Stimulated activated CD4-positive, alpha-beta T cell treated with anti-CD3 and anti-CD28 coated beads, Interleukin-12 subunit alpha, Interleukin-12 subunit beta, amount 100 ng/mL, for 4 hours (primary cell): ENCODE data around the gene ARHGAP15.

Experiments used
- DNase-seq: peaks from one replicate; pipeline ENCODE4 v3.0.0-alpha.2; 2020

The ARHGAP15 gene

DNA sequence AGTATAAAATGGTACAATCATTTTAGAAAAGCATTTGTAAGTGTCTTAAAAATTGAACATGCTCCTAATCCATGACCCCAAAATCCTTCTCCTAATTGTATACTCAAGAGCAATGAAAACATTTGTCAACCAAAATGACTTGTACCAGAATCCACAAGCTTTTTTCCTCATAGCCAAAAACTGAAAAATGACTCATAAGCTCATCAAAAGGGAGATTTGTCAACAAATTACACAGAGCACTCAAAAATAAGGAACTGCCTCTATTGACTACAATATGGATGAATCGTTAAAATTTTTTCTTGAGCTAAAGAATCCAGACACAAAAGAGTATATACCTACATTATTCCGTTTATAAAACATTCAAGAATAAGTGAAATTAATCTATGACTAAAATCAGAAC lies 544.8 kb downstream of the ARHGAP15 start:
- no peak for DNase-seq

- no peak for DNase-seq
Measured at GRCh38 chr2:143675021-143675420, 545.8 kb downstream of the ARHGAP15 start.

- DNase-seq, result no peak
Measured at GRCh38 chr2:143679617-143680016, 550.4 kb downstream of the ARHGAP15 start.

GRCh38 chr2:143680885-143681405 lies 551.7 kb downstream of the ARHGAP15 start:
- DNase-seq, result no peak

DNA sequence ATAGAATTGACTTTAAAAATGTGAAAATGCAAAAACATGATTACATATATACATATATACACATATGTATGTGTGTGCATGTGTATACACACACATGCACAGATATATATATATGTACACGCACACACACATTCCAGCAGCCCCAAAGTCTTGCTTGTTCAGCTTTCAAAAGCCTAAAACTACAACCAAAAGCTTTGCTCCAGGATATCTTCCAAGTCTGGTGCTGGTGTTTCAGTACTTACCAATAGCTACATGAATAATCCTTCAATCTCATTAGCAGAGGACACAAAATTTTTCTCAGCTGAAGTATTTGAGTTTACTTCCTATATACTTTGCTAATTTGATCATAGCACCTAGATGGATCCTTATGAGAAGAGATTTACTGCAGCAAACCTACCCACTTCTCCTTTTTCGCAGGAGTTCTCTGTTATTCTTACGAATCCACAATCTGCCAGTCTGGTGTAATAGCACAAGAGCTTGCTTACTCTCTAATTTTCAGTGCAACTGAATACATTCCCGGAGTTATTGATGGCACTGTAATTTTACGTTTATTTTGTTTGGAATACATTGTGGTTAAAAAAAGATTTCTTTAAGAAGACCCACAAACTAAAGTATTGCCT lies 553.3 kb downstream of the ARHGAP15 start:
- no peak for DNase-seq

GRCh38 chr2:143683977-143684376 lies 554.8 kb downstream of the ARHGAP15 start:
- DNase-seq, result no peak

GRCh38 chr2:143684551-143685320 lies 555.5 kb downstream of the ARHGAP15 start:
- DNase-seq, result no peak

GRCh38 chr2:143685421-143686078 lies 556.3 kb downstream of the ARHGAP15 start:
- DNase-seq, result no peak

DNA sequence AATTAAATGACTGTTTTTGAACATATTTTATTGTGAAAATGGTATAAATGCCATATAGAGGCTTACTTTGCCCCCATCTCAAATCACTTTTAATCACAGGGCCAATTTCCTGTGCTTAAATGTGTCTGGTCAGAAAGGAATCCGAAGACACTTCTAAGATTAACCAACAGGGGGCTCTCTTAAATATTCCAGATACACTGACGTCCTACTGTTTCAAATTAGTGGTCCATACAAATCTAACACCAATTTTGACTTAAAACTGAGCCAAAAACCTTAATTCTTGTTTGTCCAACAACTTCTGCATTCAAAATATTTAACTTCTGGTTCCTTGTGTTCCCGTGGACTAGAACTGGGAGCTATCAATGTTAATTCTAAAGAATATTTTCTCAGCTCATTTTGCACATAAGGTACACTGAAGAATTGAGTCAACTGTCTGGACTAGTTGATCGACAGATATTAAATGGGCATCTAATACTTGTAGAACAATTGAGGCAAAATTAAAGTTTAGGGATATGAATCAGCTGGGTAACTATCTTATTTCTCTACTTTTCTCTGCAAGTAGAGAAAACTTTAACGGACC lies 557.5 kb downstream of the ARHGAP15 start:
- DNase-seq, result no peak

DNA sequence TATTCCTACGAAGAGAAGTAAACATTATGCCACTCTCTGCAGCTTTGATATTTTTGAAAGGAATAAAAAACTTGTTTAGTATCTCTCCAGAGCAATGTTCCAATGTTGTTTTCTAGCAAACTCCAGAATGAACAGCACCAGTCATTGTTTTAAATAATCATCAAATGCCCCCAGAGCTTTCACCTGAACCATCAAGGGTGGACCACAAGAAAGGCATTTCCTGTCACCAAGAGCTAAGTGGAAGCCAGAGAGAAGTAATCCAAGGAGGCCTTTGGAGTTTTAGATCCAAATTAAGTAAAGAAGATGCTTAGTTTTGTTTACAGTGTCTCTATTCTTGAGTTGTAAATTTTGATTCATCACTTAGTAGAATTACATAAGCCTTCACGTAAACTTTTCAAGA lies 559.0 kb downstream of the ARHGAP15 start:
- no peak for DNase-seq

GRCh38 chr2:143688815-143689214 lies 559.6 kb downstream of the ARHGAP15 start:
- no peak for DNase-seq

- DNase-seq, result no peak
Measured at GRCh38 chr2:143689541-143689940, 560.3 kb downstream of the ARHGAP15 start.

DNA sequence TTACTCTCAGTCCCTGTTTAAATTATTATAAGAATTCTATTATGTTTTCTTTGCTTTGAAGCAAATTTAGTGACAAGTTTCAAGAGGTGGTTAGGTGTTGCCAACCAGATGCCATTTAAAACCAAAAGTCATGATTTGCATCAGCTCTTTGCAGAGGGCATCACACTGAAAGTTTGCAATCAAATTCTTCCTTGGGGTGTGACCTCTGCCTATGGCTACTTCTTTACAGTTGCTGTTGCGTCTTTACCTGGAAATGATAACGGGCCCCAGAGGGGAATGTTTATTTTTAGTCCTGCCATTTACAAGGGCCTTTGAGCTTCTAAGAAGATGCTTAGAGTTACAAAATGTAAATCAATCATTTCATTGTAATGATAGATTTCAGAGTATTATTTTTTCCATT lies 561.0 kb downstream of the ARHGAP15 start:
- DNase-seq, result no peak

- DNase-seq, result no peak
Measured at GRCh38 chr2:143691121-143691520, 561.9 kb downstream of the ARHGAP15 start.

DNA sequence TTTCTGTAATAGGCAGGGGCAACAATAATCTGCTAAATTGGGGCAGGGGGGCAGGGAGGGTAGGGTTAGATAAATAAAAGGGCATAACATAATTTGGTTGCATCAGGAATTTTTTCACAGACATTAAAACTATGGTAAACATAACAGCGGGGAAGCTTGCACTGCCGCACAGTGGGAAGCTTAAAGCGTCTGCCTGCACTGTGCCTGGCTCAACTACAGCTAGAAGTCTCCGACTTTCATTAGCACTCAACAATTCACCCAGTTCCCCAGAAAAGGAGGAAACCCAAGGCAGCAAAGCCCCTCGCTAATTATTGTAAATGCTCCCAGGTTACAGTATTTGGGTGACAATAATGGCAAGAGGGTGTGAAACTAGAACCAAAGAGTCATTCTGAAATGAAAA lies 562.9 kb downstream of the ARHGAP15 start:
- no peak for DNase-seq

DNA sequence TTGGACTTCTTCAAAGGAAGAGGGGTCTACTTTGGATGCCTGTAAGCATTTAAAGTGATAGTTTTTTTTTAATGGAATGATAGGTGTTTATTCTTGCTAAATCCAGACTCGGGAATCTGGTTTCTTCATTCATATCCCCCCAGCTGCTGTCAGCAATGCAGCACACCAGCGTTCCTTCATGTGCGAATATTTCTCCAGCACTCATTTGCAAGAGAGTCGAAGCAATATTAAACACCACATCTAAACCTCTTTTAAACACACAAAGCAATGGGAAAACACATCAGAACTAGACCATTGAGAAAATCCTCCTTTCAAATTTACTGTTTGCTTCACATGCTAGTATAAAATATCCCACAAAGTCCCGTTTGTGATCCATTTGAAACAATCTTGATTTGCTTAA lies 563.7 kb downstream of the ARHGAP15 start:
- no peak for DNase-seq

DNA sequence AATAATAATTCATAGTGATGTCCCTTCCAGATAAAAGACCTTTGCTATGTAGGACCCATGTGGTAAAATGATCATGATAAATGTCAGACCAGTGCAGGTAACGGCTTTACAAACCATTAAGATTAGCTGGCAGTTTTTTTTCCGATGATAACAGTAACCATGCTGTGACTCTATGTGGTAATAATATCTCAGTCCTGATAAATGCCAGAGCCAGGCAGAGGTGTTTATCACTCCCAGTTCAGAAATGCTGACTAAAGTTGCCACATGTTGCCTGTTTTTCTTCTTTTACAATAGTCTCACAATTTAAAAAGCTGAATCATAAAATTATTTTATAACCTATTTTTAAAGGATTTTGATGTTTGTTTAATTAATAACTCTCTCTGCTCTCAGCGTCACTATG lies 565.1 kb downstream of the ARHGAP15 start:
- DNase-seq, result no peak

DNA sequence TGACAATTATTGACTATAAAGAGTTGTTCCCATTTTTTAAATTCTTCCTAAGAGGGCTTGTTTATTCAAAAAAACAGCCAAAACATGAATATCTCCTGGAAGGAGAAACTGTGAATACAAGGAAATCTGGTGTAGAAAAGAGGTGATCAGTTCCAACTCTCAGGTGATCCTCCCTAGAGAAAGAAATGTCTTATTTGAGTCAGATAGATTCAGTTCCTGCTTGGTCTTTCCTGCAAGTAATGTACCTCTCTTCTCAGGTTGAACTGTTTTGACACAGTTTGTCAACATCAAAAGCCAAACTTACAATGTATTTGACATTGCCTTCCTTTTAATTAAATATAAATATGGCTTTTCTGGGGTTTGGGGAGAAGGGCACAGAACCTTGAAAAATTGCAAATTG lies 567.4 kb downstream of the ARHGAP15 start:
- DNase-seq, result no peak

DNA sequence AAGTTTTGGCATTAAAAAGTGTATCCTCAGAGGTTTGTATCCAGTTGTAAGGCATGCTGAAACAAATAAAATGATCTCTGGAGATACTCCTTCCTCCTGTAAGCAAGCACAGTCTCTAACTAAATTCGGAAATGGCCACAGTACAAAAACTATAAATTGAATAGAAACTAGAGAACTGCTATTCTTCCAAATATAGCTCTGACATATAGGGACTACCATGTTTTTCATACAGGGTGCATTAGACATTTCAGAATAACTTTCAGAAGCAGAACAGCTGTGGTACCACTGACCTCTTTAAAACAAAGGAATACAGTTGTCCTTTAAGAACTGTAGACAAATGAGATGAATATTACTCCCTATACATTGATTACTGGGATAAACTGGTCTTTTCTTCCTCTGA lies 568.5 kb downstream of the ARHGAP15 start:
- DNase-seq, result no peak

GRCh38 chr2:143698352-143698751 lies 569.1 kb downstream of the ARHGAP15 start:
- no peak for DNase-seq

GRCh38 chr2:143698888-143699570 lies 569.8 kb downstream of the ARHGAP15 start:
- DNase-seq, result no peak

DNA sequence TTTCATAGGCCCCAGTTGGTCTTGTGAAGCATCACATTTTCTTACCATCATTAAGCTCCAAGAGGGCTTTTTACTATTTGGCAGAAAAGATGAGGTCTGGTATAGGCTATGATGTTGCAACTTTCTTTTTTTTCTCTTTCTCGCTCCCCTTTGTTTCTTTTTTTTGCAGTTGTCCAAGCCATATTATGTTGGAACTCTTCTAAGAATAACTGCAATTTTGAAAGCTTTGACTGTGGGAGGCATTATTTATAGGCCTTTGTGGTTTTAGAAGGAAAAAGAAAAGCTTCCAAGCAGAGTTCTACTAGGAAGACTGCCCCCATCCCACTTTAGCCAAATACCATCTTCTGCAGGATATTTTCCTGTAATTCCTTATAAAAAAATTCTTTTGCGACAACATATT lies 571.6 kb downstream of the ARHGAP15 start:
- DNase-seq, result no peak

- no peak for DNase-seq
Measured at GRCh38 chr2:143701785-143702184, 572.6 kb downstream of the ARHGAP15 start.
